RWPE1 (cell line): Measurements from ENCODE around the gene TAX1BP1.
"Not testable (repeated sequence)": the region's sequence is repeated elsewhere in the genome, so short reads cannot be mapped to it uniquely, and the experiment has no call there.

Source experiments
- CTCF ChIA-PET: fragments of 350-600 bp; sonication (Branson Sonifier 250); formaldehyde crosslinking; extraction: SDS; loops from one replicate; lab custom pipeline; 2021; lab: Yijun Ruan, JAX
- POLR2A ChIA-PET: fragments of 400-600 bp; formaldehyde crosslinking; extraction: SDS; loops from one replicate; lab custom pipeline; 2020; ENCODE audit warnings: antibody characterized with exemption; ENCODE audit not compliant: low non-redundant PET; lab: Yijun Ruan, JAX
- DNase-seq: peaks from one replicate; pipeline ENCODE4 v3.0.0; 2012; ENCODE audit warnings: low spot score
- H3K27ac ChIP-seq: fragments of 450-650 bp; 2 replicates; pipeline ENCODE4 v1.5.1; 2017
- TF ChIP-seq, protein P1 (sequence below): fragments of 450-650 bp; conservative IDR thresholded peaks from 2 replicates; pipeline ENCODE4 v1.5.1; 2017; ENCODE audit warnings: low read depth, mild to moderate bottlenecking

The TAX1BP1 gene

DNA sequence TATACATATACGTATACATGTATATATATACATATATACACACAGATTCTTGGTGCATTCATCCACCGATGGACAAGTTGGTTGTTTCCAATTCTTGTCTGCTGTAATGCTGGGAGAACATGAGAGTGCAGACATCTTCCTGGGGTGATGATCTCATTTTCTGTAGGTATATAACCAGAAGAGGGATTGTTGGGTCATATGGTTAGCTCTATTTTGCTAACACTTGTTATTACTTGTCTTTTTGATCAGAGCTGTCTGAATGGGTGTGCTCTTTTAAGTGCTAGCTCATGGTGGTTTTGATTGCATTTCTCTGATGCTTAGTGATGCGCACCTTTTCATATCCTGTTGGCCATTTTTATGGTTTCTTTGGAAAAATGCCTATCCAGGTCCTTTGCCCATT, 106.4 kb downstream of the TAX1BP1 start:
- TF ChIP-seq, protein P1, sequence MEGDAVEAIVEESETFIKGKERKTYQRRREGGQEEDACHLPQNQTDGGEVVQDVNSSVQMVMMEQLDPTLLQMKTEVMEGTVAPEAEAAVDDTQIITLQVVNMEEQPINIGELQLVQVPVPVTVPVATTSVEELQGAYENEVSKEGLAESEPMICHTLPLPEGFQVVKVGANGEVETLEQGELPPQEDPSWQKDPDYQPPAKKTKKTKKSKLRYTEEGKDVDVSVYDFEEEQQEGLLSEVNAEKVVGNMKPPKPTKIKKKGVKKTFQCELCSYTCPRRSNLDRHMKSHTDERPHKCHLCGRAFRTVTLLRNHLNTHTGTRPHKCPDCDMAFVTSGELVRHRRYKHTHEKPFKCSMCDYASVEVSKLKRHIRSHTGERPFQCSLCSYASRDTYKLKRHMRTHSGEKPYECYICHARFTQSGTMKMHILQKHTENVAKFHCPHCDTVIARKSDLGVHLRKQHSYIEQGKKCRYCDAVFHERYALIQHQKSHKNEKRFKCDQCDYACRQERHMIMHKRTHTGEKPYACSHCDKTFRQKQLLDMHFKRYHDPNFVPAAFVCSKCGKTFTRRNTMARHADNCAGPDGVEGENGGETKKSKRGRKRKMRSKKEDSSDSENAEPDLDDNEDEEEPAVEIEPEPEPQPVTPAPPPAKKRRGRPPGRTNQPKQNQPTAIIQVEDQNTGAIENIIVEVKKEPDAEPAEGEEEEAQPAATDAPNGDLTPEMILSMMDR, result no peak
- ChIA-PET CTCF (interaction anchor here (1.0 kb wide), 1 partner anchor 250 kb away, joined by 4 read pairs; no protein-coding TSS in a partner anchor), POLR2A (no interaction called here)
- H3K27ac ChIP-seq, result no peak overlapping the region
- no peak for DNase-seq

DNA sequence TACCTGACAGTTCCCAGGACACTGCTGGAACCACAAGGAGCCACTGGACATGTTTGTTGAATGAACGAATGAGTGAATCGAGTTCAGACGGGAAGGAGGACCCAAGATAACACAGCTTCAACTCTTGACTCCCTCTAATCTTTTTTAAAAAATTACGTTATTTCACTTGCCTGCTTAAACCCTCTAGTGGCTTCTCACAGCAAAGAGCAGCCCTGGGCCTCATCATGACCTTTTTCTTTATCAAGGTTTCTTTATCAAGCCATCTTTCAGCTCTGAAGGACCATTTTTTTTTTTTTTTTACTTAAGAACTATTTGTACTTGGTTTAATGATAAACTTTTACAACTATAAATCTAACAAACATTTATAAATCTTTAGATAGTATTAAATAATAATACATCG, 110.6 kb downstream of the TAX1BP1 start:
- ChIA-PET POLR2A (no interaction called here), CTCF (interaction anchor here (0.6 kb wide), 1 partner anchor 58 kb away, joined by 4 read pairs; no protein-coding TSS in a partner anchor)

DNA sequence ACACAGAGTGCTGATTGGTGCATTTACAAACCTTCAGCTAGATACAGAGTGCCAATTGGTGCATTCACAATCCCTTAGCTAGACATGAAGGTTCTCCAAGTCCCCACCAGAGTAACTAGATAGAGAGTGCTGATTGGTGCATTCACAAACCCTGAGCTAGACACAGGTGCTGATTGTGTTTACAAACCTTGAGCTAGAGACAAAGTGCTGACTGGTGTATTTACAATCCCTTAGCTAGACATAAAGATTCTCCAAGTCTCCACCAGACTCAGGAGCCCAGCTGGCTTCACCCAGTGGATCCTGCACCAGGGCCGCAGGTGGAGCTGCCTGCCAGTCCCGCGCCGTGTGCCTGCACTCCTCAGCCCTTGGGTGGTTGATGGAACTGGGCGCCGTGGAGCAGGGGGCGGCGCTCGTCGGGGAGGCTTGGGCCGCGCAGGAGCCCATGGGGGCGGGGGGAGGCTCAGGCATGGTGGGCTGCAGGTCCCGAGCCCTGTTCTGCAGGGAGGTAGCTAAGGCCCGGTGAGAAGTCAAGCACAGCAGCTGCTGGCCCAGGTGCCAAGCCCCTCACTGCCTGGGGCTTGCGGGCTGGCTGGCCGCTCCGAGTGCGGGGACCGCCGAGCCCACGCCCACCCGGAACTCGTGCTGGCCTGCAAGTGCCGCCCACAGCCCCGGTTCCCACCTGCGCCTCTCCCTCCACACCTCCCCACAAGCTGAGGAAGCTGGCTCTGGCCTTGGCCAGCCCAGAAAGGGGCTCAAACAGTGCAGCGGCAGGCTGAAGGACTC, 116.9 kb downstream of the TAX1BP1 start:
- H3K27ac ChIP-seq, DNase-seq, POLR2A ChIA-PET: not testable (repeated sequence)
- CTCF ChIA-PET, result interaction anchor here (1.0 kb wide), 1 partner anchor 82 kb away, joined by 3 read pairs; no protein-coding TSS in a partner anchor

More for the DNA sequence above, 110.6 kb downstream of the TAX1BP1 start:
- no peak for DNase-seq
- TF ChIP-seq, protein P1, result no peak
- H3K27ac ChIP-seq, result no peak overlapping the region

DNA sequence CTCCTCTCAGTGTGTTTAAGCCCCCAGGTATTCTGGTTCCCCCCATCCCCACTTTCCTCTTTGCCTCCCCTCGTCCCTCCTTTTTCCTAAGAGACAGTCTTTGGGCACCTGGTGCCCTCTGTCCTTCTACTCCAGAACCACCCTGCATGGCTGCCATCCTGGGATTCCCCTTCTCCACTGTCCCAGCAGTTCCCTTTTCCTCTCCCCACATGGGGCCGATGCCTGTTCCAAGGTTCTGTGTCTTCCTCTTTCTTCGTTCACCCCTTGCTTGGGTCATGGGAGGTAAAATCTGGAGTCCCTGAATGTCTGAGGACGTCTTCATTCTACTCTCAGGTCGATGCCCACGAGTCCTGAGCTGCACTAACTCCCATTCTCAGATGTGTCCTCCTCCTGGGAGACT, 120.8 kb downstream of the TAX1BP1 start:
- CTCF ChIA-PET, result interaction anchor here (0.8 kb wide), 1 partner anchor 24 kb away, joined by 4 read pairs; no protein-coding TSS in a partner anchor
- TF ChIP-seq, protein P1, result no peak
- no peak for DNase-seq
- POLR2A ChIA-PET, result no interaction called here
- H3K27ac ChIP-seq, result no peak overlapping the region

DNA sequence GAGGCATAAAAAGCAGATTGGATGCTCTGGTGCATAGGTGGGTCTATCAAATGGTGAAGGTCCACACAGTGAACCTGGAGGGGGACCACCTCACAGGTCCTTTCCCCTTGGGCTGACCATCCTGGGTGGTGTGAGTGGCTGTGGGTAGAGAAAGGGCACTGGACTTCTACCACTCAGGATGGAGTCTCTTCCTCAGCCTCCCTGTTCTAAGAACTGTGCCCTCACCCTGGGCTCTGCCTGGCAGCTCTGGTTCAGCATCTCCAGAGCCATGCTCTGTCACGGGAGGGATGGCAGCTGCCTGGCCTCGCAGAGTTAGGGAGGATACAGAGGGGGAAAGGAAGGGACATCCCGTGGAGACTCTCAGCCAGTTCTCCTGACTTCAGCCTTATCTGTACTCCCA, 121.8 kb downstream of the TAX1BP1 start:
- no peak for DNase-seq
- TF ChIP-seq, protein P1, result no peak
- POLR2A ChIA-PET, result no interaction called here
- CTCF ChIA-PET, result interaction anchor here (0.6 to 0.8 kb wide), 4 partner anchors 19 to 46 kb away, joined by 3 to 4 read pairs (median 4); no protein-coding TSS in a partner anchor
- no peak overlapping the region for H3K27ac ChIP-seq

DNA sequence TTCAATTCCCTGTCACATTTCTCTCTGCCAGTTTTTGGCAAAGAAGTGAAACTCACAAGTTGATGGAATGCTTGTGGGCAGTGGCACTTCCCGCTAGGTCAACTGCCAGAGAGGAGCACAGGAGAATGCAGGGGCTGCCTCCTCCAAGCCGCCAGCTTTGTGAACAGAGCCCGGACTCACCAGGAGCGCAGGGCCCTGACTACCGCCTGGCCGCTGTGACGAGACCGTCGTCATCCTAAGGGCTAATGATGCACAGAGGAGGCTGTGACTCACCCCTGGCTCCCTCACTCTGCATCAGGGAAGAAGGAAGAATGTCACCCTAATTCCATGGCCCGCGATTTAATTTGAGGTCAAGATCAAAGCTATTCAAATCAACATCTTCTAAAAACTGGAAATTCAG, 123.9 kb downstream of the TAX1BP1 start:
- TF ChIP-seq, protein P1, result no peak
- ChIA-PET CTCF (no interaction called here), POLR2A (no interaction called here)
- DNase-seq, result no peak
- H3K27ac ChIP-seq, result no peak overlapping the region

DNA sequence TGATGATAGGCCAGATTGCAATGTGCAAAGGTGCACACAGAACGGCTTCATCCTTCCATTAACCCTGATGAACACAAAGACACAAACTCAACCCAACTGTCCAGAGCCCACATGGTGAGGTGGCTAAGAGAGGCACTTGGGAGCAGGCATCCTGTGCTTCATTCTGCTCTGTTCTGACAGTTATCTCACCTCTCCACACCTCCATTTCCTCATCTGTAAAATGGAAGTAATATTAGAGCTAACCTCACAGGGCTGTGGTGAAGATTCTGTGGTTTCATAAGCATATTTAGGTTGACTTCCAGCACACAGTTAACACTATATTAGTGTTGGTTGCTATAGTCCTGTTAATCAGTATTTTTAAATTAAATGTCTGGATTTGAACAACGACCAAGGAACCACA, 126.3 kb downstream of the TAX1BP1 start:
- ChIA-PET CTCF (no interaction called here), POLR2A (no interaction called here)
- DNase-seq, result no peak
- no peak overlapping the region for H3K27ac ChIP-seq
- TF ChIP-seq, protein P1, result no peak
